GM19372 (cell line): ENCODE results near the gene FUT3.
A peak's percentile ranks its signal among the peaks of the same experiment; 100 is the strongest.

Experiments used
- ATAC-seq: cut with Tn5 transposase; IDR thresholded peaks from one replicate; pipeline ENCODE4 v1.9.1; 2021; ENCODE audit warnings: mild to moderate bottlenecking, low read depth, moderate library complexity; ENCODE audit not compliant: unreplicated experiment

Gene FUT3

GRCh38 chr19:5804516-5805461 lies 46.5 kb downstream of the FUT3 start, which contains the start of gene NRTN:
NRTN (plus strand) TSS chr19:5805067; CDS start chr19:5824166, 19,099 bp downstream.
- no peak for ATAC-seq

GRCh38 chr19:5803752-5804515 lies 47.3 kb downstream of the FUT3 start:
- ATAC-seq, result peak; percentile 67

GRCh38 chr19:5803441-5803751 lies 47.9 kb downstream of the FUT3 start:
- no peak for ATAC-seq

- no peak for ATAC-seq
Observed at GRCh38 chr19:5801796-5802619, 49.2 kb downstream of the FUT3 start.

- ATAC-seq, result no peak
Observed at GRCh38 chr19:5800361-5801270, 50.6 kb downstream of the FUT3 start.

GRCh38 chr19:5799247-5800241 lies 51.7 kb downstream of the FUT3 start:
- ATAC-seq, result no peak

GRCh38 chr19:5798244-5798643 lies 53.0 kb downstream of the FUT3 start:
- no peak for ATAC-seq

- ATAC-seq, result no peak
Observed at GRCh38 chr19:5795382-5795919, 55.8 kb downstream of the FUT3 start.

- ATAC-seq, result no peak
Observed at GRCh38 chr19:5793188-5793587, 58.1 kb downstream of the FUT3 start.
